ENCODE data around the gene GLYAT.

The GLYAT gene

DNA sequence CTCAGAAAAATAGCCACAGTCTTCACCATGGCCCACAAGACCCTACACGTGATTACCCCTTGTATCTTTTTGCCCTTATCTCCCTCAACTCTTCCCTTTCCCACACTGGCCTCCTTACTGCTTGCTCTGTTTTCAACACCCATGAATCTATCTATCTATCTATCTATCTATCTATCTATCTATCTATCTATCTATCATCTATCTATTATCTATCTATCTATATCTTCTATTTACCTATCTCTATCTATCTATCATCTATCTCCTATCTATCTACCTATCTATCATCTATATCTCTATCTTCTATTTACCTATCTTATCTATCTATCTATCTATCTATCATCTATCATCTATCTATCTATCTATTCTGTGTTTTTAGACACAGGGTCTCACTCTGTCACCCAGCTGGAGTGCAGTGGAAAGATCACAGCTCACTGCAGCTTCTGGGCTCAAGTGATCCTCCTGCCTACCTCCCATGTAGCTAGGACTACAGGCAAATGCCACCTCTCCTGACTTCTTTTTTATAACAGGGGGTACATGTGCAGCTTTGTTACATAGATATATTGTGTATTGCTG, 55.1 kb downstream of the GLYAT start:
- DNase-seq = no peak

- DNase-seq = peak; percentile 80
Measured at GRCh38 chr11:58675334-58676155, 56.2 kb downstream of the GLYAT start.

GRCh38 chr11:58674609-58675008, 57.1 kb downstream of the GLYAT start:
- DNase-seq = no peak

DNA sequence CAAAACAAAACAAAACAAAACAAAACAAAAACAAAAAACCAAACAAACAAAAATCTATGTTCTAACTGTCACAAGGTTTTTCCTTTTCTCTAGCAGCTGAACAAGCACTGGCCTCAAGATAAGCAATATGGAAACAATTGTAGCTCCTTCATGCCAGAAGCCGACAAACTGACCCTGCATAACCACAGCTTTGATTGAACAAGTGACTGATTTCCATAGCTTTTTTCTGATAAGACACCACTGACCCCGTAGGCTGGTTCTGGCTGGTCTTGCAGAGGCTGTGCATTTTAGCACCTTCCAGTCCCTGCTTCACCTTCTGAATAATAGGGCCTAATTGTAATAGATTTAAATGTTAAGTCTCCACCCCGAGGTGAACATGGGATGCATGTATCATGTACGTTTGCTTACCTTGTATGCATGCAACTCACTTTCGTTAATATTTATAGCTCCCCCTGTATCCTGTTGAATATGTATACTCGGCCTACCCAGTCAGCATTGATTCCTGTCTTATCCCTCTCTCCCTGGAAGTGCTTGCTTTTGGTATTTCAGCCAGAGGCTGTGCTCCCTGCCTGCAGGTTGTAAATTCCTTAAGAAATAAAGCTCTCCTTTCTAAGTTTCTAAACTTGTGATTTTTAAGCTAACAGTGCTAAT, 59.6 kb downstream of the GLYAT start:
- DNase-seq = no peak

DNA sequence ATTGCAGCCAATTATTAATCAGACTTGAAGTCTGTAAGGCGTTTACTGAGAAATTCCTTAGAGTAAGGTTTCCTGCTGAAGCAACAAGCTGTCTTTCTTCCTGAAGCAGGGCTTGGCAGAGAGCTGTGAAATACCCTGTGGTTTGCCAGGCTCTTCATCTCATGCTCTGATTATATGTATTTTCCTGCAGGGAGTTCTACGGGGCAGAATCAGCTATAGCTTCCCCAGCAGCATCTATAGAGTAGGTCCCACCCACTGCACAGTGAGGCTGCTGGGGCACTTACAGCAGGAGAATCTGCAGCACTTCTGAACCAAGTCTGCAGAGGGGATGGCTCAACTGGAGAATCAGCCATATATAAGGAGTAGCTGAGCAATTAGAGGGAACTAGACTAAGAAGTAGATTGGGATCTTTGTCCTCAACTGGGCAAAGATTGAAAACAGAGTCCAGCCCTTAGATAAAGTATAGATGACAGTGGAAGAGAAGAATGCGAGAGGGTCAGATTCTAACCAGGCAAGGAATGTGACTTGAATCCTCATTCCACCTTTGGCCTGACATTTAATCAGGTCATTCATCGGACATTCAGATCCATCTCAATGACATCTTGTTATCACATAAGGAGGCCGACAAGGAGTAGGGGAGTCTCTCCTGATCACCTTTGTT, 71.7 kb downstream of the GLYAT start:
- no peak for DNase-seq

DNA sequence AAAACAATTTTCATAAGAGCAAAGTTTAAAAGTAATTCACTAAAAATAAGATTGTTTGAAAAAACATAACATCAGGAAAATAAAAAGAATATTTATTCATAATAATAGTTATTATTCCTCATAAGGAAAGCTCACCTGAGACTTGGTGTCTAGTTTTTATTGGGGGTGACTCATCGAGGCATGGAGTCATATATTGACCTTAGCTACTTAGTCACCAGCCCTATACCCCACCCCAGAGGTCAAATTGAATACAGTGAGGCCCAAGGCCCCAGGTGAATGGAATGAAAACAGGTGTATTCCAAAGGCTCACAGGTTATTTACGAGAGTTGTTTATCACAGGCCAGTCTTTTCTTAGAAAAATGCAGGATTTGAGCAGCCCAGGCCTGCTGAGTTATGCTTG, 72.3 kb downstream of the GLYAT start:
- no peak for DNase-seq

All from activated naive CD4-positive, alpha-beta T cell treated with Interleukin-2 at 50 U/mL for 16 hours (primary cell).